ENCODE results near the gene GDAP2.

Gene GDAP2

DNA sequence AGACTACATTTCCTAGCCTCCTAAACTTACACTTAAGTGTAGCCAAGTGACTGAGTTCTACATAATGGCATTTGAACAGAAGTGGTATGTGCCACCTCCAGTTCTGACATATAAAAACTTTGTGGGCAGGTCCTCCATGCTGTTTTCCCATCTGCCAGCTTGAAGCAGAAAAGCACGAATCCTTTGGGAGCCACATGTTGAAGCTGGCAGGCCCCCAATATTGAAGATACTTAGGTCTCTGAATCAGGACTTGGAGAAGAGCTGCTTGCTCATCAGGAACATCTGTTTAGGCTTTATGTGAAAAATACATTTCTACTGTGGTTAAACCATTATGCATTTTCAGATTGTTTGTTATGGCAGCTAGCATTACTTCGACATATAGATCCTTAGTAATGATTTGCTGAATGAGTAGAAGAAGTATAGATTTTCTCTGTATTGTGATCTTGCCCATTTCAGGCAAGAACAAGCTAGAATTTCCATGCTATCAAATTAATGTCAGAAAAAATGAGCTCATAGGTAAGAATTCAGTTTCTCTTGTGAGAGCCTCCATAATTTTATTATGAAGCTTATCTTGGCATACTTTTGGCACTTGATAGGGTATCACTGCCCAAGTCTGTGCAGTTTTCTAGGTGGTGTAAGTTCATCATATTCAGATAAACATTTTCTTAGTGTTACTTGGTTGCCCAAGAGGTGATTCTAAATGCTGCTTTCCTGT is 68.4 kb downstream of the GDAP2 start:
- ATAC-seq = no peak
- TF ChIP-seq ESRRG (CRISPR knock-in tag; IDR thresholded peaks at IDR 0.05) (no peak), PPARA (CRISPR knock-in tag; IDR thresholded peaks at IDR 0.05; ENCODE audit: borderline replicate concordance) (no peak), TOX (CRISPR knock-in tag; IDR thresholded peaks at IDR 0.05; ENCODE audit: borderline replicate concordance) (no peak), SNAI2 (CRISPR knock-in tag; IDR thresholded peaks at IDR 0.05) (no peak), ISL1 (CRISPR knock-in tag; IDR thresholded peaks at IDR 0.05) (peak; percentile 72)
- TF ChIP-seq, protein P1, sequence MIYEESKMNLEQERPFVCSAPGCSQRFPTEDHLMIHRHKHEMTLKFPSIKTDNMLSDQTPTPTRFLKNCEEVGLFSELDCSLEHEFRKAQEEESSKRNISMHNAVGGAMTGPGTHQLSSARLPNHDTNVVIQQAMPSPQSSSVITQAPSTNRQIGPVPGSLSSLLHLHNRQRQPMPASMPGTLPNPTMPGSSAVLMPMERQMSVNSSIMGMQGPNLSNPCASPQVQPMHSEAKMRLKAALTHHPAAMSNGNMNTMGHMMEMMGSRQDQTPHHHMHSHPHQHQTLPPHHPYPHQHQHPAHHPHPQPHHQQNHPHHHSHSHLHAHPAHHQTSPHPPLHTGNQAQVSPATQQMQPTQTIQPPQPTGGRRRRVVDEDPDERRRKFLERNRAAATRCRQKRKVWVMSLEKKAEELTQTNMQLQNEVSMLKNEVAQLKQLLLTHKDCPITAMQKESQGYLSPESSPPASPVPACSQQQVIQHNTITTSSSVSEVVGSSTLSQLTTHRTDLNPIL (CRISPR knock-in tag; IDR thresholded peaks at IDR 0.05; ENCODE audit: low read depth) = peak; percentile 69; the same call in 1 of the 2 replicates

DNA sequence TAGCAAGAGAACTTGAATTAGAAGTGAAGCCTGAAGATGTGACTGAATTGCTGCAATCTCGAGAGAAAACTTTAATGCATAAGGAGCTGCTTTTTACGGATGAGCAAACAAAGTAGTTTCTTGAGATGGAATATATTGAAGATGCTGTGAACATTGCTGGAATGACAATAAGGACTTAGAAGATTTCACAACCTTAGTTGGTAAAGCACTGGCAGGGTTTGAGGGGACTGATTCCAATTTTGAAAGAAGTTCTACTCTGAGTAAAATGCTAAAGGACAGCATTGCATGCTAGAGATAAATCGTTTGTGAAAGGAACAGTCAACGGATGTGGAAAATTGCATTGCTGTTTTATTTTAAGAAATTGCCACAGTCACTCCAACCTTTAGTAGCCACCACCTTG is 69.5 kb downstream of the GDAP2 start:
- ATAC-seq = no peak
- TF ChIP-seq CSDC2 (CRISPR knock-in tag; IDR thresholded peaks at IDR 0.05) (no peak), OSR1 (CRISPR knock-in tag; IDR thresholded peaks at IDR 0.05) (no peak), BACH2 (CRISPR knock-in tag; IDR thresholded peaks at IDR 0.05; ENCODE audit: borderline replicate concordance) (no peak), ZNF70 (CRISPR knock-in tag; IDR thresholded peaks at IDR 0.05) (no peak), SNAI2 (CRISPR knock-in tag; IDR thresholded peaks at IDR 0.05) (no peak), RARB (CRISPR knock-in tag; IDR thresholded peaks at IDR 0.05) (no peak), ZC3H10 (CRISPR knock-in tag; IDR thresholded peaks at IDR 0.05) (no peak)
- TF ChIP-seq, protein P2, sequence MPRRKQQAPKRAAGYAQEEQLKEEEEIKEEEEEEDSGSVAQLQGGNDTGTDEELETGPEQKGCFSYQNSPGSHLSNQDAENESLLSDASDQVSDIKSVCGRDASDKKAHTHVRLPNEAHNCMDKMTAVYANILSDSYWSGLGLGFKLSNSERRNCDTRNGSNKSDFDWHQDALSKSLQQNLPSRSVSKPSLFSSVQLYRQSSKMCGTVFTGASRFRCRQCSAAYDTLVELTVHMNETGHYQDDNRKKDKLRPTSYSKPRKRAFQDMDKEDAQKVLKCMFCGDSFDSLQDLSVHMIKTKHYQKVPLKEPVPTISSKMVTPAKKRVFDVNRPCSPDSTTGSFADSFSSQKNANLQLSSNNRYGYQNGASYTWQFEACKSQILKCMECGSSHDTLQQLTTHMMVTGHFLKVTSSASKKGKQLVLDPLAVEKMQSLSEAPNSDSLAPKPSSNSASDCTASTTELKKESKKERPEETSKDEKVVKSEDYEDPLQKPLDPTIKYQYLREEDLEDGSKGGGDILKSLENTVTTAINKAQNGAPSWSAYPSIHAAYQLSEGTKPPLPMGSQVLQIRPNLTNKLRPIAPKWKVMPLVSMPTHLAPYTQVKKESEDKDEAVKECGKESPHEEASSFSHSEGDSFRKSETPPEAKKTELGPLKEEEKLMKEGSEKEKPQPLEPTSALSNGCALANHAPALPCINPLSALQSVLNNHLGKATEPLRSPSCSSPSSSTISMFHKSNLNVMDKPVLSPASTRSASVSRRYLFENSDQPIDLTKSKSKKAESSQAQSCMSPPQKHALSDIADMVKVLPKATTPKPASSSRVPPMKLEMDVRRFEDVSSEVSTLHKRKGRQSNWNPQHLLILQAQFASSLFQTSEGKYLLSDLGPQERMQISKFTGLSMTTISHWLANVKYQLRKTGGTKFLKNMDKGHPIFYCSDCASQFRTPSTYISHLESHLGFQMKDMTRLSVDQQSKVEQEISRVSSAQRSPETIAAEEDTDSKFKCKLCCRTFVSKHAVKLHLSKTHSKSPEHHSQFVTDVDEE (CRISPR knock-in tag; IDR thresholded peaks at IDR 0.05) = no peak

DNA sequence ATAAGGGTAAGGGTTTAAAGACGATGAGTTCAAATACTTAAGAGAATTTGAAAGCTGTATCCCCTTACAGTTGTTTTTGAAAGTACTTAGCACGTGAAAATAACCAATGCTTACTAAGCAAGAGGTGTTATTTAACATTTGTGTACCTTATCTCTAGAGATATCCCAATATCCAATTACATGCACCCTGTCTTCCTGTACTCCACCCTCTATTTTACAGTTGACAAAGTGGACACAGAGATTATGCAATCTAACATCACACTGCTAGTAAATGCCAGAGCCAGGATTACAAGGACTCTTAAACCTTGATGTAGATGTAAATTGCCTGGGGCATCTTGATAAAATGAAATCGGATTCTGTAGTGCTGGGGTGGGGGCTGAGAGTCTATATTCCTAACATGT is 72.0 kb downstream of the GDAP2 start:
- ATAC-seq = no peak
- TF ChIP-seq BACH2 (CRISPR knock-in tag; IDR thresholded peaks at IDR 0.05; ENCODE audit: borderline replicate concordance) (no peak), ISL1 (CRISPR knock-in tag; IDR thresholded peaks at IDR 0.05) (no peak), ZNF565 (CRISPR knock-in tag; conservative IDR thresholded peaks at IDR 0.05; ENCODE audit: low read depth) (no peak), ZFP3 (CRISPR knock-in tag; IDR thresholded peaks at IDR 0.05) (no peak)
- TF ChIP-seq, protein P3, sequence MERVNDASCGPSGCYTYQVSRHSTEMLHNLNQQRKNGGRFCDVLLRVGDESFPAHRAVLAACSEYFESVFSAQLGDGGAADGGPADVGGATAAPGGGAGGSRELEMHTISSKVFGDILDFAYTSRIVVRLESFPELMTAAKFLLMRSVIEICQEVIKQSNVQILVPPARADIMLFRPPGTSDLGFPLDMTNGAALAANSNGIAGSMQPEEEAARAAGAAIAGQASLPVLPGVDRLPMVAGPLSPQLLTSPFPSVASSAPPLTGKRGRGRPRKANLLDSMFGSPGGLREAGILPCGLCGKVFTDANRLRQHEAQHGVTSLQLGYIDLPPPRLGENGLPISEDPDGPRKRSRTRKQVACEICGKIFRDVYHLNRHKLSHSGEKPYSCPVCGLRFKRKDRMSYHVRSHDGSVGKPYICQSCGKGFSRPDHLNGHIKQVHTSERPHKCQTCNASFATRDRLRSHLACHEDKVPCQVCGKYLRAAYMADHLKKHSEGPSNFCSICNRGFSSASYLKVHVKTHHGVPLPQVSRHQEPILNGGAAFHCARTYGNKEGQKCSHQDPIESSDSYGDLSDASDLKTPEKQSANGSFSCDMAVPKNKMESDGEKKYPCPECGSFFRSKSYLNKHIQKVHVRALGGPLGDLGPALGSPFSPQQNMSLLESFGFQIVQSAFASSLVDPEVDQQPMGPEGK (CRISPR knock-in tag; IDR thresholded peaks at IDR 0.05; ENCODE audit: borderline replicate concordance) = no peak
- TF ChIP-seq, protein P4, sequence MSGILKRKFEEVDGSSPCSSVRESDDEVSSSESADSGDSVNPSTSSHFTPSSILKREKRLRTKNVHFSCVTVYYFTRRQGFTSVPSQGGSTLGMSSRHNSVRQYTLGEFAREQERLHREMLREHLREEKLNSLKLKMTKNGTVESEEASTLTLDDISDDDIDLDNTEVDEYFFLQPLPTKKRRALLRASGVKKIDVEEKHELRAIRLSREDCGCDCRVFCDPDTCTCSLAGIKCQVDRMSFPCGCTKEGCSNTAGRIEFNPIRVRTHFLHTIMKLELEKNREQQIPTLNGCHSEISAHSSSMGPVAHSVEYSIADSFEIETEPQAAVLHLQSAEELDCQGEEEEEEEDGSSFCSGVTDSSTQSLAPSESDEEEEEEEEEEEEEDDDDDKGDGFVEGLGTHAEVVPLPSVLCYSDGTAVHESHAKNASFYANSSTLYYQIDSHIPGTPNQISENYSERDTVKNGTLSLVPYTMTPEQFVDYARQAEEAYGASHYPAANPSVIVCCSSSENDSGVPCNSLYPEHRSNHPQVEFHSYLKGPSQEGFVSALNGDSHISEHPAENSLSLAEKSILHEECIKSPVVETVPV (CRISPR knock-in tag; IDR thresholded peaks at IDR 0.05) = no peak

DNA sequence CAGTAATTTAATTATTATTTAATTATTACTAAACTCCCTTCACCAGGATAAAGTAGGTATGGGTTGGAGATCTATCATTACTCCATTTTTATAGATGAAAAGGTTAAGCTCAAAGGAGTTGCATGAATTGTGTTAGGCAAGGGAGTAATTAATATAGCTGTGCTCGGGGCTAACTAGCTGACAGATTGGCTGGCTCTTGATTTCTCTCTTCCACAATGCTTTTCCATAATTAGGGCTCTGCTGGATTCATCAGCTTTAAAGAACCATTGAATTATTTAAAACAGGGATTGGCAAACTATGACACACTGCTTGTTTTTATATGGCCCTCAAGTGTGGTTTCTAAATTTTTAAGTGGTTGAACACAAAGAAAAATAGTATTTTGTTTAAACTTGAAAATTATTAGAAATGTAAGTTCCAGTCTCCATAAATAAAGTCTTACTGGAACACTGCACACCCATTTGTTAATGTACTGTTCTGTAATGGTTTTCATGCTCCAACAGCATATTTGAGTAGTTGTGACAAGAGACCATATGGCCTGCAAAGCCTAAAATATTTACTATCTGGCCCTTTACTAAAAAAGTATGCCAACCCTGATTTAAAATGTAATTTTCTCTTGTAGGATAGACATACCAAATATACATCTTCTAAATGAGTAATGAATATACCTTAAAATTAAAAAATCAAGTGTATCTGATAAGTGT is 76.4 kb downstream of the GDAP2 start:
- no peak for ATAC-seq
- TF ChIP-seq PPARA (CRISPR knock-in tag; IDR thresholded peaks at IDR 0.05; ENCODE audit: borderline replicate concordance) (no peak), RARB (CRISPR knock-in tag; IDR thresholded peaks at IDR 0.05) (no peak), OSR1 (CRISPR knock-in tag; IDR thresholded peaks at IDR 0.05) (no peak), TCF4 (CRISPR knock-in tag; IDR thresholded peaks at IDR 0.05; ENCODE audit: borderline replicate concordance) (no peak), ISL1 (CRISPR knock-in tag; IDR thresholded peaks at IDR 0.05) (no peak), TOX (CRISPR knock-in tag; IDR thresholded peaks at IDR 0.05; ENCODE audit: borderline replicate concordance) (no peak), ZNF8 (CRISPR knock-in tag; IDR thresholded peaks at IDR 0.05) (no peak)
- TF ChIP-seq, protein P1 (CRISPR knock-in tag; IDR thresholded peaks at IDR 0.05; ENCODE audit: low read depth) = no peak
- TF ChIP-seq, protein P4 (CRISPR knock-in tag; IDR thresholded peaks at IDR 0.05) = no peak

Data from SK-N-SH treated with all-trans-retinoic acid at 6 μM for 48 hours (cell line).